Mesenchymal stem cell (in vitro differentiated cells and primary cell): Measurements from ENCODE around the gene HLA-A.
A peak's percentile ranks its signal among the peaks of the same experiment; 100 is the strongest.

ENCODE experiments used
- DNase-seq: peaks from one replicate; pipeline ENCODE4 v3.0.0-alpha.2; 2013
- H2AFZ ChIP-seq: one replicate; pipeline ENCODE4 v1.6.1; 2013; ENCODE audit warnings: low read depth, mild to moderate bottlenecking, control low read depth, inconsistent platforms, low read length, moderate library complexity
- H2AK5ac ChIP-seq: 2 replicates; pipeline ENCODE4 v1.6.1; 2013; ENCODE audit warnings: low read length, moderate library complexity, mild to moderate bottlenecking, inconsistent platforms; ENCODE audit not compliant: severe bottlenecking
- H2BK120ac ChIP-seq: one replicate; pipeline ENCODE4 v1.6.1; 2013; ENCODE audit warnings: low read depth, mild to moderate bottlenecking, inconsistent platforms, low read length, moderate library complexity
- H2BK12ac ChIP-seq, 2 experiments: one replicate each; pipeline ENCODE4 v1.6.1; 2013; ENCODE audit warnings: inconsistent platforms in 2 of 2, low read length in 2 of 2, mild to moderate bottlenecking in 2 of 2, moderate library complexity in 2 of 2, control low read depth in 1 of 2
- H2BK15ac ChIP-seq: one replicate; pipeline ENCODE4 v1.6.1; 2013; ENCODE audit warnings: mild to moderate bottlenecking, low read depth, inconsistent platforms; ENCODE audit not compliant: poor library complexity, severe bottlenecking
- H2BK5ac ChIP-seq: 2 replicates; pipeline ENCODE4 v1.6.1; 2013; ENCODE audit warnings: low read depth, mild to moderate bottlenecking, low read length, control low read depth, inconsistent platforms; ENCODE audit not compliant: poor library complexity, severe bottlenecking
- H3K14ac ChIP-seq, 2 experiments: one replicate each; pipeline ENCODE4 v1.6.1; 2013; ENCODE audit warnings: inconsistent platforms in 2 of 2, low read length in 2 of 2, control low read depth in 1 of 2, mild to moderate bottlenecking in 1 of 2, moderate library complexity in 1 of 2
- H3K18ac ChIP-seq, 2 experiments: one replicate each; pipeline ENCODE4 v1.6.1; 2013; ENCODE audit warnings: inconsistent platforms in 2 of 2, low read length in 2 of 2, control low read depth in 1 of 2, low read depth in 1 of 2, mild to moderate bottlenecking in 1 of 2
- H3K23ac ChIP-seq, 2 experiments: one replicate each; pipeline ENCODE4 v1.6.1; 2013; ENCODE audit warnings: inconsistent platforms in 2 of 2, low read length in 2 of 2, mild to moderate bottlenecking in 2 of 2, moderate library complexity in 2 of 2, control low read depth in 1 of 2
- H3K27ac ChIP-seq: 2 replicates; pipeline ENCODE4 v1.5.1; 2013; ENCODE audit warnings: mild to moderate bottlenecking, moderate library complexity, low read length, control low read depth, inconsistent platforms; ENCODE audit not compliant: poor library complexity, severe bottlenecking
- H3K27me3 ChIP-seq, 2 experiments: 2 replicates each; pipeline versions ENCODE4 v1.6.1 to v1.7.0; 2013; ENCODE audit warnings: low read length in 2 of 2, mild to moderate bottlenecking in 2 of 2, moderate library complexity in 2 of 2, control low read depth in 1 of 2, inconsistent platforms in 1 of 2; ENCODE audit not compliant: control insufficient read depth in 1 of 2, insufficient read depth in 1 of 2
- H3K36me3 ChIP-seq, 2 experiments: 2 replicates each; pipeline versions ENCODE4 v1.6.1 to v1.7.0; 2013; ENCODE audit warnings: low read length in 2 of 2, control low read depth in 1 of 2, inconsistent platforms in 1 of 2, low read depth in 1 of 2, mild to moderate bottlenecking in 1 of 2; ENCODE audit not compliant: insufficient read depth in 2 of 2, control insufficient read depth in 1 of 2
- H3K4ac ChIP-seq, 2 experiments: one replicate each; pipeline ENCODE4 v1.6.1; 2013; ENCODE audit warnings: inconsistent platforms in 2 of 2, low read length in 2 of 2, mild to moderate bottlenecking in 2 of 2, moderate library complexity in 2 of 2, control low read depth in 1 of 2, low read depth in 1 of 2
- H3K4me1 ChIP-seq: 2 replicates; pipeline ENCODE4 v1.6.1; 2013; ENCODE audit warnings: low read depth, low read length, control low read depth; ENCODE audit not compliant: control insufficient read depth, insufficient read depth
- H3K4me2 ChIP-seq: 2 replicates; pipeline ENCODE4 v1.6.1; 2013; ENCODE audit warnings: low read length, mild to moderate bottlenecking, inconsistent platforms; ENCODE audit not compliant: poor library complexity, severe bottlenecking
- H3K4me3 ChIP-seq, 2 experiments: 2 replicates each; pipeline versions ENCODE4 v1.5.1 to v1.7.0; 2013; ENCODE audit warnings: low read length in 2 of 2, mild to moderate bottlenecking in 2 of 2, control low read depth in 1 of 2, low read depth in 1 of 2; ENCODE audit not compliant: insufficient read depth in 1 of 2
- H3K79me1 ChIP-seq: replicated peaks from 2 replicates; pipeline ENCODE4 v1.6.1; 2013; ENCODE audit warnings: mild to moderate bottlenecking, control low read depth, low read length, inconsistent platforms; ENCODE audit not compliant: poor library complexity, severe bottlenecking
- H3K9ac ChIP-seq: 2 replicates; pipeline ENCODE4 v1.7.0; 2013; ENCODE audit warnings: mild to moderate bottlenecking, low read length, moderate library complexity
- H3K9me3 ChIP-seq: 2 replicates; pipeline ENCODE4 v1.7.0; 2013; ENCODE audit warnings: mild to moderate bottlenecking, low read length; ENCODE audit not compliant: control insufficient read depth
- H4K8ac ChIP-seq: one replicate; pipeline ENCODE4 v1.6.1; 2013; ENCODE audit warnings: inconsistent platforms, mild to moderate bottlenecking, low read length, moderate library complexity
- H4K91ac ChIP-seq: one replicate; pipeline ENCODE4 v1.6.1; 2013; ENCODE audit warnings: mild to moderate bottlenecking, low read length, inconsistent platforms
- WGBS: methylation state at CpG from one replicate; pipeline ENCODE4 v1.1.7; 2013; ENCODE audit warnings: mixed read lengths; 5-methylcytosine and 5-hydroxymethylcytosine counted together

Gene HLA-A

DNA sequence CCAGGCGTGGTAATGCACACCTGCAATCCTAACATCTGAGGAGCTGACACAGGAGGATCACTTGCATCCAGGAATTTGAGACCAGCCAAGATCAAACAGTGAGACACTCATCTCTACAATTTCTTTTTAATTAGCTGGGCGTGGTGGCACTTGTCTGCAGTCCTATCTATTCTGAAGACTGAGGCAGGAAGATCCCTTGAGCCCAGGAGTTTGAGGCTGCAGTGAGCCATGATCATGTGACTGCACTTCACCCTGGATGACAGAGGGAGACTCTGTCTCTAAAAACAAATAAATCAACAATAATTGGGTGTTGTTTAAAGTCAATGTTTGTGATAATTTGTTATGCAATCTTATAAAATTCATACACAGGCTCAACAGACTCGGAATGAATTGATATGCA is 18.0 kb upstream of the HLA-A start:
- Histone ChIP-seq H3K4ac (no peak overlapping the region), H3K9ac (no peak overlapping the region), H2BK120ac (no peak overlapping the region)

DNA sequence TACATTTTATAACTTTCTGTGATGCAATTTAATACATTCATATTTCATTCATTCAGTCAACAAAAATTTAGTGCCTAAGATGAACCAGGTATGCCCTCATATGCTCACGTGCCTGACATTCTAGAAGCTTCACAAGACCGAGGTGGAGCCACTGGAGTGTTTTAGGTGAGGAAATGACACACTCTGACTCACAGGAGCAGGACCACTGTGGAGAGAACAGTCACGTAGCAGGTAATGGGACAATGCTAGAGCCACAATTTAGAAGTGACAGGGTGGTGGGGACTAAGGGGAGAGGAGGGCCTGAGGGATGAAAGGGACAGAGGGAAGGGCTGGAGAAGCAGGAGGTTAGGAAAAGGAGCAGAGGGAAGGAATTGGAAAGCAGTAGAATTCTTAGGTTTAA is 17.6 kb upstream of the HLA-A start:
- Histone ChIP-seq H2AK5ac (no peak overlapping the region), H4K91ac (no peak overlapping the region), H2AFZ (no peak overlapping the region), H3K4ac (no peak overlapping the region), H3K27me3 (peaks cover 0 to 6% of the 10 kb centered on the region in 2 experiments), H2BK120ac (no peak overlapping the region), H4K8ac (no peak overlapping the region), H3K18ac (no peak overlapping the region), H3K9ac (no peak overlapping the region), H3K4me3 (no peak overlapping the region), H3K14ac (no peak overlapping the region), H3K4me2 (no peak overlapping the region), H3K27ac (no peak overlapping the region), H3K23ac (no peak overlapping the region), H3K4me1 (no peaks in the 10 kb centered on the region), H3K79me1 (no peaks in the 10 kb centered on the region), H3K9me3 (no peaks in the 10 kb centered on the region), H2BK15ac (no peak overlapping the region), H3K36me3 (no peaks in the 10 kb centered on the region), H2BK5ac (no peak overlapping the region), H2BK12ac (no peak overlapping the region)
- 36% methylated on average over 3 of the region's 3 CpGs for WGBS
- no peak for DNase-seq

More for the DNA sequence above, 18.0 kb upstream of the HLA-A start:
- H3K79me1 ChIP-seq: no peaks in the 10 kb centered on the region
- H3K23ac ChIP-seq: no peak overlapping the region
- no peak overlapping the region for H2BK12ac ChIP-seq
- no peak overlapping the region for H2BK5ac ChIP-seq
- no peak overlapping the region for H2AK5ac ChIP-seq
- H3K9me3 ChIP-seq: no peaks in the 10 kb centered on the region
- H3K27me3 ChIP-seq: peaks cover 0 to 6% of the 10 kb centered on the region in 2 experiments
- no peak overlapping the region for H4K8ac ChIP-seq
- H3K4me3 ChIP-seq: no peak overlapping the region
- no peak overlapping the region for H3K18ac ChIP-seq
- H2BK15ac ChIP-seq: no peak overlapping the region
- WGBS: 88% methylated on average over 2 of the region's 3 CpGs
- H2AFZ ChIP-seq: no peak overlapping the region
- no peak for DNase-seq
- no peaks in the 10 kb centered on the region for H3K4me1 ChIP-seq
- no peak overlapping the region for H4K91ac ChIP-seq
- H3K4me2 ChIP-seq: no peak overlapping the region
- H3K36me3 ChIP-seq: no peaks in the 10 kb centered on the region
- no peak overlapping the region for H3K27ac ChIP-seq
- no peak overlapping the region for H3K14ac ChIP-seq

DNA sequence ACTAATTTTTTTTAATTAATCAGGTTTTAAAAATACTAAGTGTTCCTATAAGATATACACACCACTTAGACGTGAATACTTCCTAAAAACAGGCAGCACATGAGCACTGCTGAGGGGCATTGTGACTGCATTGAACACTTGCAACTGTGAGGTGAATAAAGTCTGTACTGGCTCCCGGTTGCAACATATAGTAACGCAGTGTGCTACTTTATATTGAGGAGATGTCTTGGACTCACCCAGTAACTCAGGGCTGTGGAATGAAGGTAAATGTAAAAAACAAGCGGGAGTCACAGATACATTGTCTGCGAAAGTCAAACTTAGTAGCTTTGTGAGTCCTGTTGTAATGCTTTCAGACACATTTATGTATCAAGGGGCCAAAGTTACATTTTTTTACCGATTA is 17.0 kb upstream of the HLA-A start:
- Histone ChIP-seq H3K36me3 (no peaks in the 10 kb centered on the region), H3K18ac (no peak overlapping the region), H3K9ac (no peak overlapping the region), H2BK15ac (no peak overlapping the region), H3K4me3 (peak overlapping the region in 1 of 2 experiments; percentile 85), H2BK12ac (no peak overlapping the region), H3K9me3 (no peaks in the 10 kb centered on the region), H4K91ac (no peak overlapping the region), H3K79me1 (no peaks in the 10 kb centered on the region), H3K27ac (no peak overlapping the region), H2BK5ac (no peak overlapping the region), H2AFZ (no peak overlapping the region), H3K23ac (no peak overlapping the region), H4K8ac (no peak overlapping the region), H3K14ac (no peak overlapping the region), H2BK120ac (no peak overlapping the region), H3K27me3 (peaks cover 0 to 6% of the 10 kb centered on the region in 2 experiments), H3K4me2 (no peak overlapping the region), H3K4ac (no peak overlapping the region), H2AK5ac (no peak overlapping the region), H3K4me1 (no peaks in the 10 kb centered on the region)
- WGBS: 84% methylated on average over 6 of the region's 6 CpGs
- no peak for DNase-seq

DNA sequence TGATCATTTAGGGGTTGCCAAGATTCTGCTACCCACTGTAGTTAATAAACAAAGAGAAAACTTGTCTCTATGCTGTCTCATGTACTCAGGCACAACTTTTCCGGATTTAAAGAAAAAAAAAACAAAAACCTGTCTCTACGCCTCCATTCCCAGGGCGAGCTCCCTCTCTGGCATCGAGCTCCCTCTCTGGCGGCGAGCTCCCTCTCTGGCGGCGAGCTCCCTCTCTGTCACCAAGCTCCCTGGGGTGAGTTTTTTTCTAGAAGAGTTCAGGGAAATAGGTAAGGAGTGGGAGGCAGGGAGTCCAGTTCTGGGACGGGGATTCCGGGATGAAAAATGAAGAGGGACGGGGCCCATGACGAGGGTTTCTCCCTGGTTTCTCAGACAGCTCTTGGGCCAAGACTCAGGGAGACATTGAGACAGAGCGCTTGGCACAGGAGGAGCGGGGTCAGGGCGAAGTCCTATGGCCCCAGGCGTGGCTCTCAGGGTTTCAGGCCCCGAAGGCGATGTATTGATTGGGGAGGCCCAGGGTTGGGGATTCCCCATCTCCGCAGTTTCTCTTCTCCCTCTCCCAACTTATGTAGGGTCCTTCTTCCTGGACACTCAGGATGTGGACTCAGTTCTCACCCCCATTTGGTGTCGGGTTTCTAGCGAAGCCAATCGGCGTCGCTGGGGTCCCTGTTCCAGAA is 16.5 kb upstream of the HLA-A start:
- Histone ChIP-seq H3K4me3 (peak overlapping the region in 1 of 2 experiments; percentile 85), H3K14ac (no peak overlapping the region), H4K91ac (no peak overlapping the region), H3K4me1 (no peaks in the 10 kb centered on the region), H2BK120ac (no peak overlapping the region), H4K8ac (no peak overlapping the region), H3K18ac (no peak overlapping the region), H3K9me3 (no peaks in the 10 kb centered on the region), H2BK15ac (no peak overlapping the region), H3K23ac (no peak overlapping the region), H3K36me3 (no peaks in the 10 kb centered on the region), H2BK12ac (no peak overlapping the region), H3K4ac (no peak overlapping the region), H2BK5ac (no peak overlapping the region), H3K79me1 (no peaks in the 10 kb centered on the region), H3K4me2 (no peak overlapping the region), H2AK5ac (no peak overlapping the region), H3K9ac (peak overlapping the region; percentile 89), H3K27ac (no peak overlapping the region), H3K27me3 (peaks cover 0 to 6% of the 10 kb centered on the region in 2 experiments), H2AFZ (no peak overlapping the region)
- 92% methylated on average over 23 of the region's 24 CpGs for WGBS
- no peak for DNase-seq
